K562 (cell line): ENCODE measurements around the gene WDR46. TPM values are rescaled to one million over a fixed set of nuclear protein-coding genes. Genes with fewer than 3 reads are reported as not detected.

ENCODE experiments used
- CXXC5 ChIP-seq: fragments of 250-450 bp; sonication (Bioruptor Pico); IDR thresholded peaks from 2 replicates; pipeline ENCODE4 v1.8.0; 2022; ENCODE audit warnings: inconsistent platforms, mild to moderate bottlenecking, moderate library complexity
- MECOM ChIP-seq: fragments of 250-450 bp; sonication (Bioruptor Pico); IDR thresholded peaks from 2 replicates; pipeline ENCODE4 v1.8.0; 2022; ENCODE audit warnings: inconsistent platforms
- MYC ChIP-seq, 2 experiments: fragments of 250-450 bp in 1 of 2; sonication (Bioruptor Pico) in 1 of 2; IDR thresholded peaks; 2 replicates each; pipeline versions ENCODE4 v1.5.1 to v1.6.1; 2012 to 2021; ENCODE audit warnings: low read depth in 2 of 2, borderline replicate concordance in 1 of 2, improper control_type of control experiment in 1 of 2, low read length in 1 of 2, mild to moderate bottlenecking in 1 of 2, moderate library complexity in 1 of 2
- NCOR1 ChIP-seq: fragments of 450-650 bp; IDR thresholded peaks from 2 replicates; pipeline ENCODE4 v1.6.1; 2016; ENCODE audit warnings: mild to moderate bottlenecking, moderate library complexity
- NFIC ChIP-seq: fragments of 450-650 bp; IDR thresholded peaks from 2 replicates; pipeline ENCODE4 v1.6.1; 2017; ENCODE audit warnings: mild to moderate bottlenecking, inconsistent platforms
- NR2C1 ChIP-seq, 2 experiments: fragments of 450-650 bp; IDR thresholded peaks; 2 replicates each; pipeline ENCODE4 v1.6.1; 2017; ENCODE audit warnings: mild to moderate bottlenecking in 2 of 2, antibody characterized with exemption in 1 of 2, inconsistent platforms in 1 of 2, missing compliant biosample characterization in 1 of 2, missing genetic modification characterization in 1 of 2
- PCBP1 ChIP-seq: fragments of 200-400 bp; formaldehyde crosslinking; IDR thresholded peaks from 2 replicates; pipeline ENCODE4 v1.6.1; 2018; ENCODE audit warnings: mild to moderate bottlenecking, low read depth, low read length; ENCODE audit not compliant: poor library complexity, severe bottlenecking
- PCBP2 ChIP-seq: fragments of 200-400 bp; formaldehyde crosslinking; IDR thresholded peaks from 2 replicates; pipeline ENCODE4 v1.6.1; 2018; ENCODE audit warnings: low read length, low read depth, mild to moderate bottlenecking, moderate library complexity; ENCODE audit not compliant: poor library complexity, severe bottlenecking
- ZNF408 ChIP-seq: fragments of 250-450 bp; sonication (Bioruptor Pico); IDR thresholded peaks from 2 replicates; pipeline ENCODE4 v1.4.0; 2020; ENCODE audit warnings: low read depth, mild to moderate bottlenecking, moderate library complexity
- ZNF780A ChIP-seq: fragments of 250-450 bp; sonication (Bioruptor Pico); IDR thresholded peaks from 2 replicates; pipeline ENCODE4 v1.5.0; 2021; ENCODE audit warnings: mild to moderate bottlenecking
- polyA plus RNA-seq, 8 experiments: library from polyadenylated mRNA; depleted of rRNA in 4 of 8; stranded (reverse) in 5 of 8; unstranded in 3 of 8; fragments of >200 nt; fragmentation: Nextera tagmentation in 2 of 8; fragmentation: Illumina TruSeq in 1 of 8; extraction: Ambion mirVana in 2 of 8; extraction: Trizol in 1 of 8; gene quantifications; 2 replicates each; pipeline versions ENCODE4 v1.2.1 to v1.2.3, GENCODE V29; 2011 to 2014; ENCODE audit warnings: inconsistent platforms in 1 of 8, missing spikeins in 1 of 8
- total RNA-seq, 7 experiments: library from RNA; depleted of rRNA in 6 of 7; stranded (reverse); fragments of >200 nt in 6 of 7; fragmentation: Illumina TruSeq in 2 of 7; extraction: Trizol in 2 of 7; gene quantifications; 2 replicates each; pipeline versions ENCODE4 v1.2.1 to v1.2.3, GENCODE V29; 2011 to 2021; ENCODE audit warnings: low replicate concordance in 1 of 7
- TF ChIP-seq, protein P1 (sequence below): sonication (generic); formaldehyde crosslinking; IDR thresholded peaks from 2 replicates; pipeline ENCODE4 v1.8.0; 2022; ENCODE audit warnings: mild to moderate bottlenecking, missing genetic modification reagents
- TF ChIP-seq, protein P2 (sequence below): fragments of 450-650 bp; formaldehyde crosslinking; IDR thresholded peaks from 2 replicates; pipeline ENCODE4 v1.4.0; 2020; ENCODE audit warnings: mild to moderate bottlenecking, mixed read lengths
- TF ChIP-seq, protein P3 (sequence below): sonication (generic); formaldehyde crosslinking; IDR thresholded peaks from 2 replicates; pipeline ENCODE4 v1.8.0; 2022; ENCODE audit warnings: mild to moderate bottlenecking, low read depth, missing genetic modification reagents
- TF ChIP-seq, protein P4 (sequence below): fragments of 250-450 bp; sonication (Bioruptor Pico); IDR thresholded peaks from 2 replicates; pipeline ENCODE4 v1.5.0; 2021
- TF ChIP-seq, protein P5 (sequence below): fragments of 250-450 bp; sonication (Bioruptor Pico); IDR thresholded peaks from 2 replicates; pipeline ENCODE4 v1.9.0; 2021; ENCODE audit warnings: mild to moderate bottlenecking, inconsistent platforms

Gene WDR46
- total and polyA plus RNA-seq, 9 of the 15 experiments (the other 6 are each of a cell fraction or from before 2014, with no cell fraction given) = 8.9 to 146 (median 93.1) TPM

DNA sequence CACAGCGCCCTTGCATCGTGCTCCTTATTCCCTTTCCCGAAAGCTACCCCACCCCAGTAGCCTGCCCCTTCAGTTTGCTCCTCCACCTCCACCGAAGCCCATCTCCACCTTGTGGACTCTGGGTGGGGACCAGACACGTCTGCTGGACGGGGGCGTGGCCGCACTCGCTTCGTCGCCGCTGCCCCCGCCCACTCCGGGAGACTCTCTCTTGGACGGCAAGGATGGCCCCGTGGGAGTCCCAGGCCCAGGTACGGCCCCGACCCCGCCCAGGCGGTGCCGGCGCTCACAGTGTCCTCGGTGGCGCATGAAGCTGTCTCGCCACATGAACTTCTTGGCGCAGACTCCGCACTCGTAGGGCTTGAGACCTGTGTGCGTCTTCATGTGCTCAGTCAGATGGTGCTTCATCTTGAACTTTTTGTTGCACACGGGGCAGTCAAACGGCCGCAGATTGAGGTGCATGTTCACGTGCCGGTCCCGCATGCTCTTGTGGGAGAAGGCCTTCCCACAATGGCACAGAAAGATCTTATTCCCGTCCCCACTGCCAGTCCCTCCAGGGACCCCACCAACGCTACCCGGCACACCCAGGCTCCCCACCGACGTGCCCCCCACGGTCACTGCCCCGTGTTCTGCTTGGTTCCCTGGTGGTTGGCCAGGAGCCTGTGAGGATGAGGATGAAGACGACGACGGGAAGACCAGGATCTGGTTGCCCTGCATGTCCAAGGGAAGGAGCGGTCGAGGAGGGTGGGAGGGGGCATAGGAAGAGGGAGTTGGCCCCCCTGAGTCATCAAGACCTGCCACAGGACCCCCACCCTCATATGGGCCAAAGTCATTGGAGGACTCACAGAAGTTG lies 26.1 kb upstream of the WDR46 start (continued):
- TF ChIP-seq ZNF408 (no peak), NR2C1 (IDR thresholded peaks at IDR 0.05) (no peak), NR2C1 (tag; IDR thresholded peaks at IDR 0.05) (no peak), NFIC (peak; percentile 31; the same call in 1 of the 2 replicates), MECOM (CRISPR knock-in tag) (0 out of 2 replicates have a peak, but pooled peaks have one; percentile 50), PCBP2 (no peak), PCBP1 (no peak), ZNF780A (CRISPR knock-in tag) (no peak), MYC (IDR thresholded peaks at IDR 0.05; ENCODE audit: low read depth, low read length) (peak; percentile 24), MYC (CRISPR knock-in tag; IDR thresholded peaks at IDR 0.05; ENCODE audit: borderline replicate concordance, low read depth) (0 out of 2 replicates have a peak, but pooled peaks have one; percentile 49), NCOR1 (peak; percentile 3; the same call in 1 of the 2 replicates), CXXC5 (peak; percentile 61)
- TF ChIP-seq, protein P1, sequence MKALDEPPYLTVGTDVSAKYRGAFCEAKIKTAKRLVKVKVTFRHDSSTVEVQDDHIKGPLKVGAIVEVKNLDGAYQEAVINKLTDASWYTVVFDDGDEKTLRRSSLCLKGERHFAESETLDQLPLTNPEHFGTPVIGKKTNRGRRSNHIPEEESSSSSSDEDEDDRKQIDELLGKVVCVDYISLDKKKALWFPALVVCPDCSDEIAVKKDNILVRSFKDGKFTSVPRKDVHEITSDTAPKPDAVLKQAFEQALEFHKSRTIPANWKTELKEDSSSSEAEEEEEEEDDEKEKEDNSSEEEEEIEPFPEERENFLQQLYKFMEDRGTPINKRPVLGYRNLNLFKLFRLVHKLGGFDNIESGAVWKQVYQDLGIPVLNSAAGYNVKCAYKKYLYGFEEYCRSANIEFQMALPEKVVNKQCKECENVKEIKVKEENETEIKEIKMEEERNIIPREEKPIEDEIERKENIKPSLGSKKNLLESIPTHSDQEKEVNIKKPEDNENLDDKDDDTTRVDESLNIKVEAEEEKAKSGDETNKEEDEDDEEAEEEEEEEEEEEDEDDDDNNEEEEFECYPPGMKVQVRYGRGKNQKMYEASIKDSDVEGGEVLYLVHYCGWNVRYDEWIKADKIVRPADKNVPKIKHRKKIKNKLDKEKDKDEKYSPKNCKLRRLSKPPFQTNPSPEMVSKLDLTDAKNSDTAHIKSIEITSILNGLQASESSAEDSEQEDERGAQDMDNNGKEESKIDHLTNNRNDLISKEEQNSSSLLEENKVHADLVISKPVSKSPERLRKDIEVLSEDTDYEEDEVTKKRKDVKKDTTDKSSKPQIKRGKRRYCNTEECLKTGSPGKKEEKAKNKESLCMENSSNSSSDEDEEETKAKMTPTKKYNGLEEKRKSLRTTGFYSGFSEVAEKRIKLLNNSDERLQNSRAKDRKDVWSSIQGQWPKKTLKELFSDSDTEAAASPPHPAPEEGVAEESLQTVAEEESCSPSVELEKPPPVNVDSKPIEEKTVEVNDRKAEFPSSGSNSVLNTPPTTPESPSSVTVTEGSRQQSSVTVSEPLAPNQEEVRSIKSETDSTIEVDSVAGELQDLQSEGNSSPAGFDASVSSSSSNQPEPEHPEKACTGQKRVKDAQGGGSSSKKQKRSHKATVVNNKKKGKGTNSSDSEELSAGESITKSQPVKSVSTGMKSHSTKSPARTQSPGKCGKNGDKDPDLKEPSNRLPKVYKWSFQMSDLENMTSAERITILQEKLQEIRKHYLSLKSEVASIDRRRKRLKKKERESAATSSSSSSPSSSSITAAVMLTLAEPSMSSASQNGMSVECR (CRISPR knock-in tag) = no peak
- TF ChIP-seq, protein P2, sequence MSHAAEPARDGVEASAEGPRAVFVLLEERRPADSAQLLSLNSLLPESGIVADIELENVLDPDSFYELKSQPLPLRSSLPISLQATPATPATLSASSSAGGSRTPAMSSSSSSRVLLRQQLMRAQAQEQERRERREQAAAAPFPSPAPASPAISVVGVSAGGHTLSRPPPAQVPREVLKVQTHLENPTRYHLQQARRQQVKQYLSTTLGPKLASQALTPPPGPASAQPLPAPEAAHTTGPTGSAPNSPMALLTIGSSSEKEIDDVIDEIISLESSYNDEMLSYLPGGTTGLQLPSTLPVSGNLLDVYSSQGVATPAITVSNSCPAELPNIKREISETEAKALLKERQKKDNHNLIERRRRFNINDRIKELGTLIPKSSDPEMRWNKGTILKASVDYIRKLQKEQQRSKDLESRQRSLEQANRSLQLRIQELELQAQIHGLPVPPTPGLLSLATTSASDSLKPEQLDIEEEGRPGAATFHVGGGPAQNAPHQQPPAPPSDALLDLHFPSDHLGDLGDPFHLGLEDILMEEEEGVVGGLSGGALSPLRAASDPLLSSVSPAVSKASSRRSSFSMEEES = no peak
- TF ChIP-seq, protein P3, sequence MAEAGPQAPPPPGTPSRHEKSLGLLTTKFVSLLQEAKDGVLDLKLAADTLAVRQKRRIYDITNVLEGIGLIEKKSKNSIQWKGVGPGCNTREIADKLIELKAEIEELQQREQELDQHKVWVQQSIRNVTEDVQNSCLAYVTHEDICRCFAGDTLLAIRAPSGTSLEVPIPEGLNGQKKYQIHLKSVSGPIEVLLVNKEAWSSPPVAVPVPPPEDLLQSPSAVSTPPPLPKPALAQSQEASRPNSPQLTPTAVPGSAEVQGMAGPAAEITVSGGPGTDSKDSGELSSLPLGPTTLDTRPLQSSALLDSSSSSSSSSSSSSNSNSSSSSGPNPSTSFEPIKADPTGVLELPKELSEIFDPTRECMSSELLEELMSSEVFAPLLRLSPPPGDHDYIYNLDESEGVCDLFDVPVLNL (CRISPR knock-in tag) = 0 out of 2 replicates have a peak, but pooled peaks have one; percentile 23
- TF ChIP-seq, protein P4, sequence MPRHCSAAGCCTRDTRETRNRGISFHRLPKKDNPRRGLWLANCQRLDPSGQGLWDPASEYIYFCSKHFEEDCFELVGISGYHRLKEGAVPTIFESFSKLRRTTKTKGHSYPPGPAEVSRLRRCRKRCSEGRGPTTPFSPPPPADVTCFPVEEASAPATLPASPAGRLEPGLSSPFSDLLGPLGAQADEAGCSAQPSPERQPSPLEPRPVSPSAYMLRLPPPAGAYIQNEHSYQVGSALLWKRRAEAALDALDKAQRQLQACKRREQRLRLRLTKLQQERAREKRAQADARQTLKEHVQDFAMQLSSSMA (CRISPR knock-in tag) = no peak
- TF ChIP-seq, protein P5, sequence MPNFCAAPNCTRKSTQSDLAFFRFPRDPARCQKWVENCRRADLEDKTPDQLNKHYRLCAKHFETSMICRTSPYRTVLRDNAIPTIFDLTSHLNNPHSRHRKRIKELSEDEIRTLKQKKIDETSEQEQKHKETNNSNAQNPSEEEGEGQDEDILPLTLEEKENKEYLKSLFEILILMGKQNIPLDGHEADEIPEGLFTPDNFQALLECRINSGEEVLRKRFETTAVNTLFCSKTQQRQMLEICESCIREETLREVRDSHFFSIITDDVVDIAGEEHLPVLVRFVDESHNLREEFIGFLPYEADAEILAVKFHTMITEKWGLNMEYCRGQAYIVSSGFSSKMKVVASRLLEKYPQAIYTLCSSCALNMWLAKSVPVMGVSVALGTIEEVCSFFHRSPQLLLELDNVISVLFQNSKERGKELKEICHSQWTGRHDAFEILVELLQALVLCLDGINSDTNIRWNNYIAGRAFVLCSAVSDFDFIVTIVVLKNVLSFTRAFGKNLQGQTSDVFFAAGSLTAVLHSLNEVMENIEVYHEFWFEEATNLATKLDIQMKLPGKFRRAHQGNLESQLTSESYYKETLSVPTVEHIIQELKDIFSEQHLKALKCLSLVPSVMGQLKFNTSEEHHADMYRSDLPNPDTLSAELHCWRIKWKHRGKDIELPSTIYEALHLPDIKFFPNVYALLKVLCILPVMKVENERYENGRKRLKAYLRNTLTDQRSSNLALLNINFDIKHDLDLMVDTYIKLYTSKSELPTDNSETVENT (CRISPR knock-in tag) = no peak
